HG02943 (cell line): Measurements from ENCODE around the gene OR1F1.
"Not testable (repeated sequence)": the region's sequence is repeated elsewhere in the genome, so short reads cannot be mapped to it uniquely, and the experiment has no call there.

Source experiments
- ATAC-seq: cut with Tn5 transposase; IDR thresholded peaks from one replicate; pipeline ENCODE4 v1.9.1; 2021; ENCODE audit warnings: mild to moderate bottlenecking, low read depth, moderate library complexity; ENCODE audit not compliant: unreplicated experiment

The OR1F1 gene

GRCh38 chr16:3171855-3172593, 16.0 kb upstream of the OR1F1 start:
- ATAC-seq, result no peak

- ATAC-seq, result no peak
Observed at GRCh38 chr16:3173892-3174617, 13.9 kb upstream of the OR1F1 start.

- ATAC-seq, result no peak
Observed at GRCh38 chr16:3174618-3175148, 13.3 kb upstream of the OR1F1 start.

- no peak for ATAC-seq
Observed at GRCh38 chr16:3175157-3176093, 12.6 kb upstream of the OR1F1 start.

GRCh38 chr16:3179651-3180050, 8.4 kb upstream of the OR1F1 start:
- no peak for ATAC-seq

GRCh38 chr16:3180445-3180878, 7.5 kb upstream of the OR1F1 start:
- no peak for ATAC-seq

- ATAC-seq, result not testable (repeated sequence)
Observed at GRCh38 chr16:3182293-3182607, 5.8 kb upstream of the OR1F1 start.

- ATAC-seq, result no peak
Observed at GRCh38 chr16:3182608-3183444, 5.2 kb upstream of the OR1F1 start.

GRCh38 chr16:3183445-3184139, 4.4 kb upstream of the OR1F1 start:
- ATAC-seq, result no peak

GRCh38 chr16:3186946-3187690, 886 bp upstream of the OR1F1 start:
- ATAC-seq, result no peak

GRCh38 chr16:3188675-3188924, 596 bp downstream of the OR1F1 start:
- ATAC-seq, result no peak

- ATAC-seq, result no peak
Observed at GRCh38 chr16:3188925-3189825, 1.2 kb downstream of the OR1F1 start.

- no peak for ATAC-seq
Observed at GRCh38 chr16:3189869-3190268, 1.9 kb downstream of the OR1F1 start.

GRCh38 chr16:3190949-3191353, 2.9 kb downstream of the OR1F1 start:
- ATAC-seq, result no peak

GRCh38 chr16:3192476-3193019, 4.5 kb downstream of the OR1F1 start:
- no peak for ATAC-seq

- ATAC-seq, result no peak
Observed at GRCh38 chr16:3193221-3194212, 5.5 kb downstream of the OR1F1 start.
